ENCODE measurements around the gene THAP2. TPM values are rescaled to one million over a fixed set of nuclear protein-coding genes. Genes with fewer than 3 reads are reported as not detected.

The THAP2 gene
- total RNA-seq, 1 donor from 2014 or later = 9.1 TPM

DNA sequence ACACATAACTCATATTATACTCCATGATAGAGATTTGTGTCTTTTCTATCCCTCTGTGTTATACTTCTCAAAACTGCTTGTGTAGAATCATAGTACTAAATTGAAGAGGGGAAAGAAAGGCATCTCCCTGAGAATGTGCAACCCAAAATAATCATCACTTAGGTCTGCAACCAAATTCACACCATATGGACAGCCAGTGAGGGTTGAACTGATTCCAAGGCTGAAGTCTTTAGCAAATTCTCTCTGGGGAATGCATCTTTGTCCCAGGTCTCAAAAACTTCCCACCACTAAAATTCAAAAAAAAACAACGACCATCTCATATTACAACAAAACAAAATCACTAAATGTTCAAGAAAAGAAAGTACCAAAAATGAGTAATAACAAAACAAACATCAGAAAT is 11.4 kb upstream of the THAP2 start:
- Mint-ChIP-seq H3K4me1 (peaks cover 4% of the 10 kb centered on the region), H3K27me3 (ENCODE audit: low read depth) (no peaks in the 10 kb centered on the region), H3K36me3 (ENCODE audit: low read depth) (peaks cover 34% of the 10 kb centered on the region), H3K9me3 (no peaks in the 10 kb centered on the region), H3K4me3 (no peak overlapping the region), H3K27ac (ENCODE audit: unreplicated experiment) (no peak overlapping the region)
- DNase-seq (ENCODE audit: low read depth, low spot score) = no peak
- TF ChIP-seq, protein P1, sequence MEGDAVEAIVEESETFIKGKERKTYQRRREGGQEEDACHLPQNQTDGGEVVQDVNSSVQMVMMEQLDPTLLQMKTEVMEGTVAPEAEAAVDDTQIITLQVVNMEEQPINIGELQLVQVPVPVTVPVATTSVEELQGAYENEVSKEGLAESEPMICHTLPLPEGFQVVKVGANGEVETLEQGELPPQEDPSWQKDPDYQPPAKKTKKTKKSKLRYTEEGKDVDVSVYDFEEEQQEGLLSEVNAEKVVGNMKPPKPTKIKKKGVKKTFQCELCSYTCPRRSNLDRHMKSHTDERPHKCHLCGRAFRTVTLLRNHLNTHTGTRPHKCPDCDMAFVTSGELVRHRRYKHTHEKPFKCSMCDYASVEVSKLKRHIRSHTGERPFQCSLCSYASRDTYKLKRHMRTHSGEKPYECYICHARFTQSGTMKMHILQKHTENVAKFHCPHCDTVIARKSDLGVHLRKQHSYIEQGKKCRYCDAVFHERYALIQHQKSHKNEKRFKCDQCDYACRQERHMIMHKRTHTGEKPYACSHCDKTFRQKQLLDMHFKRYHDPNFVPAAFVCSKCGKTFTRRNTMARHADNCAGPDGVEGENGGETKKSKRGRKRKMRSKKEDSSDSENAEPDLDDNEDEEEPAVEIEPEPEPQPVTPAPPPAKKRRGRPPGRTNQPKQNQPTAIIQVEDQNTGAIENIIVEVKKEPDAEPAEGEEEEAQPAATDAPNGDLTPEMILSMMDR (conservative IDR thresholded peaks at IDR 0.05) = no peak

DNA sequence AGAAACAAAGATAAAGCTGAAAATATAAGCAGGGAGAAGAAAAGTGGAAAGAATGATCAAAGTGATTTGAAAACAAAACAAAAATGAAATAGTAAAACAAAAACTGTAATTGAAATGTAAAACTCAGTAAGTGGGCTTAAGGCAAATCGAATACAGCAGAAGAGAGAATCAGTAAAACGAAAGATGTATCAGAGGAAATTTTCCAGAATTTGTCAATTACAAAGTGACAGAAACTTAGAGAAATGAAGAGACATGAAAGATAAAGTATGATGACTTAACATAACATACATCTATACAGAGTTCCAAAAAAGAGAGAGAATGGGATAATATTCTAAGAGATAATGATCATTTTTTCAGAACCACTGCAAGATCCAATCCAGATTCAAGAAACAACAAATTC is 11.0 kb upstream of the THAP2 start:
- TF ChIP-seq, protein P1 (conservative IDR thresholded peaks at IDR 0.05) = no peak
- peaks cover 34% of the 10 kb centered on the region for H3K36me3 Mint-ChIP-seq (ENCODE audit: low read depth)
- peaks cover 4% of the 10 kb centered on the region for H3K4me1 Mint-ChIP-seq
- no peak overlapping the region for H3K4me3 Mint-ChIP-seq
- no peaks in the 10 kb centered on the region for H3K27me3 Mint-ChIP-seq (ENCODE audit: low read depth)
- no peak for DNase-seq (ENCODE audit: low read depth, low spot score)
- no peak overlapping the region for H3K27ac Mint-ChIP-seq (ENCODE audit: unreplicated experiment)
- no peaks in the 10 kb centered on the region for H3K9me3 Mint-ChIP-seq

DNA sequence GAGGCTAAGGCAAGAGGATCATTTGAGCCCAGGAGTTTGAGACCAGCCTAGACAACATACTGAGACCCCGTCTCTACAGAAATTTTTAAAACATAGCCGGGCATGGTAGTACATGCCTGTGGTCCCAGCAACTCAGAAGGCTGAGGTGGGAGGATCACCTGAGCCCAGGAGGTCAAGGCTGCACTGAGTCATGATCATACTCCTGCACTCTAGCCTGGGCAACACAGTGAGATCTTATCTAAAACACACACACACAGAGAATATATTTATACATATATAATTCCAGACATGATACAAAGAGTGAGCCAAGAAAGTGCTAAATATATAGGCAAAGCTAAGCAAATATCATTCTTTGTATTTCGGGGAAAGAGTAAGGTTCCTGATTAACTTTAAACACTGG is 9.9 kb upstream of the THAP2 start:
- H3K36me3 Mint-ChIP-seq (ENCODE audit: low read depth) = peaks cover 39% of the 10 kb centered on the region
- TF ChIP-seq, protein P1 (conservative IDR thresholded peaks at IDR 0.05) = no peak
- no peaks in the 10 kb centered on the region for H3K27me3 Mint-ChIP-seq (ENCODE audit: low read depth)
- DNase-seq (ENCODE audit: low read depth, low spot score) = no peak
- peaks cover 4% of the 10 kb centered on the region for H3K4me1 Mint-ChIP-seq
- H3K4me3 Mint-ChIP-seq = no peak overlapping the region
- H3K9me3 Mint-ChIP-seq = no peaks in the 10 kb centered on the region
- no peak overlapping the region for H3K27ac Mint-ChIP-seq (ENCODE audit: unreplicated experiment)

DNA sequence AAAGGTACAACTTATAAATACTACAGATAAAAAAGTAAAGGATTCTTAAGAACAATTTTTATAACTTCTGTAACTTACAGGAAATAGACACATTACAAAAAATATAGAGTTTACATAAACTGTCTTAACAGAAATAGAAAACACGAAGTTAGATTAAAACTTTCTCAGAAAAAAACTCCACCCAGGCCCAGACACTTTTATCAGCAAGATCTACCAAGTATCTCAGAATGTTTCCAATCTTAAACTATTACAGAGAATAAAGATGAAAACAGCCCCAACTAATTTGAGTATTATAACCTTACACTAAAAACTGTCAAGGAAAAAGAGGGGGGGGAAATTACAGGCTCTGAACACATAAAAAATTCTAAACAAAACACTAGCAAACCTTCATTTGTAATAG is 8.6 kb upstream of the THAP2 start:
- Mint-ChIP-seq H3K36me3 (ENCODE audit: low read depth) (peaks cover 36% of the 10 kb centered on the region), H3K27me3 (ENCODE audit: low read depth) (no peaks in the 10 kb centered on the region), H3K27ac (ENCODE audit: unreplicated experiment) (no peak overlapping the region), H3K4me1 (peaks cover 4% of the 10 kb centered on the region), H3K4me3 (no peak overlapping the region), H3K9me3 (no peaks in the 10 kb centered on the region)
- DNase-seq (ENCODE audit: low read depth, low spot score) = no peak
- TF ChIP-seq, protein P1 (conservative IDR thresholded peaks at IDR 0.05) = no peak

DNA sequence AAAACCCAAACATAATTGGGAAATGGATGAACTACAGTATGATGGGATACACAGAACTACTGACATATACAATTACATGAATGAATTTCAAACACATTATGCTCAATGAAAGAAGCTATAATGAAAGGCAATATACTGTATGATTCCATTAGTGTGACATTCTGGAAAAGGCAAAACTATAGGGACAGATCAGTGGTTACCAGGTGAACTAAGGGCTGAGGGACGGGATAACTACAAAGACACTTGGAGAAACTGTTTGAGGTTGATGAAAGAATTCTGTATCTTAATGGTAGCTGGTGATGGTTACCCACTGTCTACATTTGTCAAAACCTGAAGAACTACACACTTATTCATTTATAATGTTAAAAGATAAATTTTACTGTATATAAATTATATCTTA is 8.2 kb upstream of the THAP2 start:
- Mint-ChIP-seq H3K4me3 (no peak overlapping the region), H3K27me3 (ENCODE audit: low read depth) (no peaks in the 10 kb centered on the region), H3K4me1 (peaks cover 4% of the 10 kb centered on the region), H3K27ac (ENCODE audit: unreplicated experiment) (no peak overlapping the region), H3K9me3 (no peaks in the 10 kb centered on the region), H3K36me3 (ENCODE audit: low read depth) (peaks cover 36% of the 10 kb centered on the region)
- TF ChIP-seq, protein P1 (conservative IDR thresholded peaks at IDR 0.05) = no peak
- no peak for DNase-seq (ENCODE audit: low read depth, low spot score)

DNA sequence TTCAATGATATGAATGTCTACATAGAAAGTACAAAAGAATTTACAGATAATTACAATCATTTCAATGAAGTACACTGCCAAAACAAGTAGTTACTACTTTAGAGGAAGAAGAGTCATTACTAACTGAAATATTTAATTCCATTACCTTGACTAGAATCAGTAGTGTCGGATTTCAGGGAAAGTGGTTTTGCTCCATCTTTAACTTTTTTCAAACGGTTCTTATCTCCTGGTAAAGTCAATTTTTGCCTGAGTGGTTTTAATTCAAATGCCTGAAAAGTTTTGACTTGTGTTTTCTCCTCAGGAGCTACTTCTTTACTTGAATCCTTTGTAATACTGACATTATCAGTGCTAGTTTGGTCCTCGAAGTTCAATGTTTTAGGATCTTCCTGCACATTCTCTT is 7.4 kb upstream of the THAP2 start:
- DNase-seq (ENCODE audit: low read depth, low spot score) = no peak
- TF ChIP-seq, protein P1 (conservative IDR thresholded peaks at IDR 0.05) = no peak
- Mint-ChIP-seq H3K9me3 (no peaks in the 10 kb centered on the region), H3K27ac (ENCODE audit: unreplicated experiment) (no peak overlapping the region), H3K36me3 (ENCODE audit: low read depth) (peaks cover 36% of the 10 kb centered on the region), H3K4me3 (no peak overlapping the region), H3K27me3 (ENCODE audit: low read depth) (no peaks in the 10 kb centered on the region), H3K4me1 (peaks cover 6% of the 10 kb centered on the region)

Data from neural crest cell (in vitro differentiated cells).